HCT116 (cell line): ENCODE data around the gene LMBR1. TPM values are rescaled to one million over a fixed set of nuclear protein-coding genes. Genes with fewer than 3 reads are reported as not detected.

Experiments used
- ATAC-seq: fragments of 200-7000 bp; cut with Tn5 transposase; 2 replicates; pipeline ENCODE4 v1.9.1; 2020; ENCODE audit warnings: mild to moderate bottlenecking, moderate library complexity
- BruUV-seq: library from RNA; stranded (reverse); fragments of 400-500 nt; replicated peaks from 2 replicates; lab custom pipeline; 2021; lab: Mats Ljungman, UMichigan
- CTCF ChIA-PET: fragments of 300-600 bp; sonication (Branson Sonifier 250); formaldehyde crosslinking; loops from one replicate; lab custom pipeline; 2021; ENCODE audit warnings: antibody characterized with exemption; lab: Charles Lee
- POLR2A ChIA-PET: fragments of 300-600, 350-600 bp; sonication (Branson Sonifier 250); formaldehyde crosslinking; loops from one replicate; lab custom pipeline; 2021; ENCODE audit warnings: antibody characterized with exemption; lab: Charles Lee
- RAD21 ChIA-PET, 2 experiments: fragments of 300-600 bp; sonication (Branson Sonifier 250); formaldehyde crosslinking; loops; one replicate each; lab custom pipeline; 2023; ENCODE audit warnings: low total read pairs in 2 of 2; ENCODE audit not compliant: uncharacterized antibody in 2 of 2, unreplicated experiment in 2 of 2, low non-redundant PET in 1 of 2; lab: Charles Lee
- DNase-seq: peaks from one replicate; pipeline ENCODE4 v3.0.0-alpha.2; 2010; ENCODE audit warnings: low read depth, low spot score
- H2AFZ ChIP-seq: fragments of 200-600 bp; shearing (Covaris generic), sonication (generic); 2 replicates; pipeline ENCODE4 v1.6.1; 2017; ENCODE audit warnings: low read depth, mixed run types, mixed read lengths, antibody characterized with exemption, low read length; ENCODE audit not compliant: poor library complexity, severe bottlenecking
- H3K27ac ChIP-seq: 2 replicates; pipeline ENCODE4 v1.5.1; 2012; ENCODE audit warnings: low read depth, low read length
- H3K27me3 ChIP-seq: fragments of 200-600 bp; sonication (generic); 2 replicates; pipeline ENCODE4 v1.6.1; 2016; ENCODE audit warnings: mixed run types, low read length, mixed read lengths; ENCODE audit not compliant: insufficient read depth
- H3K36me3 ChIP-seq, 2 experiments: fragments of 200-500 bp in 1 of 2; fragments of 200-600 bp in 1 of 2; sonication (Bioruptor generic) in 1 of 2; sonication (generic) in 1 of 2; 2 replicates each; pipeline versions ENCODE4 v1.5.1 to v1.6.1; 2014 to 2016; ENCODE audit warnings: low read length in 2 of 2, inconsistent platforms in 1 of 2, mixed read lengths in 1 of 2, mixed run types in 1 of 2; ENCODE audit not compliant: insufficient read depth in 2 of 2, control insufficient read depth in 1 of 2
- H3K4me1 ChIP-seq, 2 experiments: fragments of 200-600 bp in 1 of 2; sonication (generic) in 1 of 2; 2 replicates each; pipeline versions ENCODE4 v1.5.1 to v1.6.1; 2012 to 2017; ENCODE audit warnings: low read length in 2 of 2, inconsistent platforms in 1 of 2, mild to moderate bottlenecking in 1 of 2, mixed read lengths in 1 of 2, mixed run types in 1 of 2, moderate library complexity in 1 of 2; ENCODE audit not compliant: insufficient read depth in 2 of 2, control insufficient read depth in 1 of 2
- H3K4me2 ChIP-seq: fragments of 200-600 bp; sonication (generic); 2 replicates; pipeline ENCODE4 v1.6.1; 2017; ENCODE audit warnings: mixed run types, low read length, mixed read lengths
- H3K4me3 ChIP-seq, 2 experiments: fragments of 200-600 bp in 1 of 2; sonication (generic) in 1 of 2; replicated peaks in 1 of 2; 2 replicates each; pipeline ENCODE4 v1.5.1; 2011 to 2016; ENCODE audit warnings: low read length in 2 of 2, control low read depth in 1 of 2, low read depth in 1 of 2, mild to moderate bottlenecking in 1 of 2, mixed read lengths in 1 of 2, mixed run types in 1 of 2
- H3K79me2 ChIP-seq: fragments of 200-600 bp; sonication (generic); 2 replicates; pipeline ENCODE4 v1.6.1; 2017; ENCODE audit warnings: mild to moderate bottlenecking, mixed run types, low read length, moderate library complexity, mixed read lengths; ENCODE audit not compliant: insufficient read depth
- H3K9ac ChIP-seq: fragments of 200-600 bp; sonication (generic); 2 replicates; pipeline ENCODE4 v1.6.1; 2016; ENCODE audit warnings: low read length, mixed read lengths
- H3K9me2 ChIP-seq: fragments of 200-600 bp; sonication (generic), shearing (Covaris generic); 2 replicates; pipeline ENCODE4 v1.6.1; 2017; ENCODE audit warnings: mixed run types, mild to moderate bottlenecking, moderate library complexity; ENCODE audit not compliant: insufficient read depth
- H3K9me3 ChIP-seq, 2 experiments: fragments of 200-500 bp in 1 of 2; fragments of 200-600 bp in 1 of 2; sonication (Bioruptor generic) in 1 of 2; sonication (generic) in 1 of 2; 2 replicates each; pipeline ENCODE4 v1.6.1; 2014 to 2017; ENCODE audit warnings: low read length in 2 of 2, mixed read lengths in 2 of 2, inconsistent platforms in 1 of 2, low read depth in 1 of 2, mild to moderate bottlenecking in 1 of 2, mixed run types in 1 of 2, moderate library complexity in 1 of 2; ENCODE audit not compliant: control insufficient read depth in 1 of 2, insufficient read depth in 1 of 2
- H4K20me1 ChIP-seq: fragments of 200-600 bp; sonication (generic), shearing (Covaris generic); 2 replicates; pipeline ENCODE4 v1.6.1; 2017; ENCODE audit warnings: mixed run types, mild to moderate bottlenecking, moderate library complexity; ENCODE audit not compliant: insufficient read depth
- ATF3 ChIP-seq: IDR thresholded peaks from 2 replicates; pipeline ENCODE4 v1.6.1; 2012
- CTCF ChIP-seq, 3 experiments: fragments of 200-600 bp in 1 of 3; sonication (generic) in 1 of 3; IDR thresholded peaks in 2 of 3; conservative IDR thresholded peaks in 1 of 3; 2 replicates each; pipeline ENCODE4 v1.5.1; 2012 to 2017; ENCODE audit warnings: low read depth in 2 of 3, low read length in 2 of 3, antibody characterized with exemption in 1 of 3, borderline replicate concordance in 1 of 3, control low read depth in 1 of 3, mild to moderate bottlenecking in 1 of 3, mixed read lengths in 1 of 3, mixed run types in 1 of 3, moderate library complexity in 1 of 3; ENCODE audit not compliant: insufficient read depth in 1 of 3
- EGR1 ChIP-seq: IDR thresholded peaks from 2 replicates; pipeline ENCODE4 v1.6.1; 2012; ENCODE audit warnings: low read depth
- FOSL1 ChIP-seq: IDR thresholded peaks from 2 replicates; pipeline ENCODE4 v1.6.1; 2012; ENCODE audit warnings: low read depth
- MAX ChIP-seq: IDR thresholded peaks from 2 replicates; pipeline ENCODE4 v1.6.1; 2012
- POLR2AphosphoS5 ChIP-seq: IDR thresholded peaks from 2 replicates; pipeline ENCODE4 v1.6.1; 2011; ENCODE audit warnings: mild to moderate bottlenecking, low read depth, low read length, moderate library complexity
- SIN3A ChIP-seq: IDR thresholded peaks from 2 replicates; pipeline ENCODE4 v1.6.1; 2012; ENCODE audit warnings: low read depth
- SP1 ChIP-seq: IDR thresholded peaks from 2 replicates; pipeline ENCODE4 v1.6.1; 2012; ENCODE audit warnings: low read depth
- SRF ChIP-seq: IDR thresholded peaks from 2 replicates; pipeline ENCODE4 v1.6.1; 2012; ENCODE audit warnings: low read depth
- TCF7L2 ChIP-seq: IDR thresholded peaks from 2 replicates; pipeline ENCODE4 v1.7.0; 2011; ENCODE audit warnings: borderline replicate concordance, inconsistent platforms; ENCODE audit not compliant: insufficient read depth, insufficient read length; ENCODE audit errors: extremely low read depth
- YY1 ChIP-seq: IDR thresholded peaks from 2 replicates; pipeline ENCODE4 v1.6.1; 2011; ENCODE audit warnings: low read length, low read depth, moderate library complexity, mild to moderate bottlenecking; ENCODE audit not compliant: insufficient replicate concordance; ENCODE audit errors: extremely low read depth
- ZBTB33 ChIP-seq: IDR thresholded peaks from 2 replicates; pipeline ENCODE4 v1.6.1; 2011; ENCODE audit warnings: mild to moderate bottlenecking, low read length, moderate library complexity; ENCODE audit not compliant: insufficient replicate concordance; ENCODE audit errors: extremely low read depth
- ZFX ChIP-seq: fragments of 450-650 bp; IDR thresholded peaks from 2 replicates; pipeline ENCODE4 v1.6.1; 2017
- intact Hi-C: fragments of 100-400 bp; cut with micrococcal nuclease; formaldehyde crosslinking; loops from 2 replicates; pipeline ENCODE4 v1.10.0; 2022
- total RNA-seq: library from RNA; stranded (reverse); gene quantifications from one replicate; pipeline ENCODE4 v1.2.1, GENCODE V29; 2021; ENCODE audit not compliant: unreplicated experiment

The LMBR1 gene
- total RNA-seq, 1 experiment from 2014 or later = 84.0 TPM

GRCh38 chr7:156640949-156641485, 252.0 kb downstream of the LMBR1 start:
- Histone ChIP-seq H3K9me3 (no peaks in the 10 kb centered on the region), H3K27me3 (no peaks in the 10 kb centered on the region), H3K4me2 (peak overlapping the region; percentile 92), H2AFZ (peak overlapping the region; percentile 75), H3K9me2 (no peaks in the 10 kb centered on the region), H3K4me3 (peak overlapping the region; percentile 68 to 78), H3K27ac (peak overlapping the region; percentile 74), H4K20me1 (no peaks in the 10 kb centered on the region), H3K4me1 (peaks cover 4 to 19% of the 10 kb centered on the region in 2 experiments; a peak in 3 of 4 replicates), H3K9ac (peak overlapping the region; percentile 92), H3K36me3 (no peaks in the 10 kb centered on the region), H3K79me2 (no peaks in the 10 kb centered on the region)
- DNase-seq (peak; percentile 3), ATAC-seq (peak; percentile 65)
- ChIA-PET POLR2A (interaction anchor here (1.3 kb wide), 1 partner anchor 88 kb away, joined by 4 read pairs; no protein-coding TSS in a partner anchor), CTCF (no interaction called here), RAD21 (no interaction called here)
- TF ChIP-seq EGR1 (no peak), ZFX (peak; percentile 11; the same call in 1 of the 2 replicates)
- intact Hi-C loops = loop anchor here (2.0 to 10.0 kb wide), 2 partner anchors 676 to 834 kb away; no protein-coding TSS in a partner anchor
- TSS peak; percentile 84 for BruUV-seq

GRCh38 chr7:156640257-156640948, 252.6 kb downstream of the LMBR1 start, which contains the start of gene RNF32:
RNF32 (plus strand) TSS chr7:156640774; CDS start chr7:156643878, 3,104 bp downstream.
- peak within 1 kb of the TSS; percentile 75 for H2AFZ ChIP-seq
- ChIA-PET RAD21 (no interaction called here), POLR2A (interaction anchor here (1.3 kb wide), 1 partner anchor 87 kb away, joined by 4 read pairs; no protein-coding TSS in a partner anchor), CTCF (no interaction called here)
- no peaks in the 10 kb centered on the region for H3K27me3 ChIP-seq
- no peaks in the 10 kb centered on the region for H3K9me3 ChIP-seq
- H3K79me2 ChIP-seq = no peaks in the 10 kb centered on the region
- BruUV-seq = no TSS peak
- H3K4me3 ChIP-seq = peak within 1 kb of the TSS; percentile 68 to 78
- DNase-seq (peak; percentile 82), ATAC-seq (peak; percentile 89)
- intact Hi-C loops = loop anchor here (2.0 to 10.0 kb wide), 2 partner anchors 676 to 834 kb away; no protein-coding TSS in a partner anchor
- H3K9ac ChIP-seq = peak within 1 kb of the TSS; percentile 92
- peak within 1 kb of the TSS; percentile 92 for H3K4me2 ChIP-seq
- no peaks in the 10 kb centered on the region for H4K20me1 ChIP-seq
- peaks cover 4 to 19% of the 10 kb centered on the region in 2 experiments; a peak in 3 of 4 replicates for H3K4me1 ChIP-seq
- H3K9me2 ChIP-seq = no peaks in the 10 kb centered on the region
- peak within 1 kb of the TSS; percentile 74 for H3K27ac ChIP-seq
- H3K36me3 ChIP-seq = no peaks in the 10 kb centered on the region
- no peak for TF ChIP-seq ATF3
- TF ChIP-seq ZFX = peak; percentile 51; the same call in 1 of the 2 replicates
- peak; percentile 89 for TF ChIP-seq POLR2AphosphoS5
- no peak for TF ChIP-seq SRF
- TF ChIP-seq ZBTB33 = no peak
- no peak for TF ChIP-seq SP1
- TF ChIP-seq YY1 = no peak
- TF ChIP-seq FOSL1 = no peak
- TF ChIP-seq MAX = peak; percentile 99
- TF ChIP-seq CTCF (IDR thresholded peaks at IDR 0.05 in 2 of 3, conservative IDR thresholded peaks at IDR 0.05 in 1 of 3; ENCODE audit: borderline replicate concordance in 1 of 3, insufficient read depth in 1 of 3, low read depth in 2 of 3, low read length in 2 of 3) = no peak
- TF ChIP-seq SIN3A = no peak; the same call in 1 of the 2 replicates
- TF ChIP-seq TCF7L2 = no peak
